HG02623 (cell line): Measurements from ENCODE around the gene GRAMD1B.

Experiments used
- ATAC-seq: cut with Tn5 transposase; IDR thresholded peaks from one replicate; pipeline ENCODE4 v1.9.1; 2021; ENCODE audit warnings: moderate library complexity; ENCODE audit not compliant: unreplicated experiment

Gene GRAMD1B

GRCh38 chr11:123584737-123585136 is 154.7 kb downstream of the GRAMD1B start:
- ATAC-seq = no peak

GRCh38 chr11:123585206-123585605 is 155.1 kb downstream of the GRAMD1B start:
- ATAC-seq = no peak

GRCh38 chr11:123585706-123586105 is 155.6 kb downstream of the GRAMD1B start:
- no peak for ATAC-seq

GRCh38 chr11:123586568-123586967 is 156.5 kb downstream of the GRAMD1B start:
- ATAC-seq = no peak

- ATAC-seq = no peak
Measured at GRCh38 chr11:123587044-123587443, 157.0 kb downstream of the GRAMD1B start.

- no peak for ATAC-seq
Measured at GRCh38 chr11:123587559-123587958, 157.5 kb downstream of the GRAMD1B start.

GRCh38 chr11:123588117-123588863 is 158.2 kb downstream of the GRAMD1B start:
- ATAC-seq = no peak

- ATAC-seq = no peak
Measured at GRCh38 chr11:123588864-123589262, 158.8 kb downstream of the GRAMD1B start.

GRCh38 chr11:123590296-123590912 is 160.3 kb downstream of the GRAMD1B start:
- ATAC-seq = no peak

- ATAC-seq = no peak
Measured at GRCh38 chr11:123593570-123593969, 163.5 kb downstream of the GRAMD1B start.

- ATAC-seq = no peak
Measured at GRCh38 chr11:123594188-123594901, 164.3 kb downstream of the GRAMD1B start.

- no peak for ATAC-seq
Measured at GRCh38 chr11:123594921-123595320, 164.9 kb downstream of the GRAMD1B start.

GRCh38 chr11:123597859-123598258 is 167.8 kb downstream of the GRAMD1B start:
- ATAC-seq = no peak

- no peak for ATAC-seq
Measured at GRCh38 chr11:123601136-123601535, 171.1 kb downstream of the GRAMD1B start.

- no peak for ATAC-seq
Measured at GRCh38 chr11:123601743-123602142, 171.7 kb downstream of the GRAMD1B start.

- ATAC-seq = no peak
Measured at GRCh38 chr11:123603666-123604065, 173.6 kb downstream of the GRAMD1B start.

- no peak for ATAC-seq
Measured at GRCh38 chr11:123607781-123608180, 177.7 kb downstream of the GRAMD1B start.

- no peak for ATAC-seq
Measured at GRCh38 chr11:123608371-123608770, 178.3 kb downstream of the GRAMD1B start.

- no peak for ATAC-seq
Measured at GRCh38 chr11:123608945-123609344, 178.9 kb downstream of the GRAMD1B start.

- ATAC-seq = no peak
Measured at GRCh38 chr11:123611698-123612097, 181.6 kb downstream of the GRAMD1B start.

- ATAC-seq = no peak
Measured at GRCh38 chr11:123616505-123617198, 186.6 kb downstream of the GRAMD1B start.
